HS-27A (cell line): ENCODE results near the gene METTL4.
"Not testable (repeated sequence)": the region's sequence is repeated elsewhere in the genome, so short reads cannot be mapped to it uniquely, and the experiment has no call there.

Experiments
- DNase-seq: peaks from one replicate; pipeline ENCODE4 v3.0.0-alpha.2; 2012; ENCODE audit warnings: low read depth, missing footprints

METTL4 gene

GRCh38 chr18:2559249-2559648 lies 12.1 kb downstream of the METTL4 start:
- DNase-seq, result no peak

DNA sequence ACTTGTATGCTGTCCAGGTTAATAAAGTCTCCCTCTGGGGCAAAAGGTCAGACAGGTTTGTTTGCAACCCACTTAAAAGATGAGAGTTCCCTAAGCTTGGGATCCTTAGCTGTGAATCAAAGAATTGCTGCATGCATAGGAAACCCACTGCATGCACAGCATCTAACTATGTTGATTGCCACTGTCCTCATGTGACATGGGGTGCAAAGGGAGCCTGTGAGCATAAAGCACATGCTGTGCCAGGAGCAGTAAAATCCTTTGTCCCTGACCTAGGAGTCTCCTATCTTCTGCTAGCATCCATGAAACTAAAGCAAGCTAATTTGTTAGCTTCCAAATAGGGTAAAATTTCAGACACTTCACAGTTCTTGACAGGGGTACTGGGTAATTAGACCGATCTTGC lies 13.8 kb downstream of the METTL4 start:
- no peak for DNase-seq

DNA sequence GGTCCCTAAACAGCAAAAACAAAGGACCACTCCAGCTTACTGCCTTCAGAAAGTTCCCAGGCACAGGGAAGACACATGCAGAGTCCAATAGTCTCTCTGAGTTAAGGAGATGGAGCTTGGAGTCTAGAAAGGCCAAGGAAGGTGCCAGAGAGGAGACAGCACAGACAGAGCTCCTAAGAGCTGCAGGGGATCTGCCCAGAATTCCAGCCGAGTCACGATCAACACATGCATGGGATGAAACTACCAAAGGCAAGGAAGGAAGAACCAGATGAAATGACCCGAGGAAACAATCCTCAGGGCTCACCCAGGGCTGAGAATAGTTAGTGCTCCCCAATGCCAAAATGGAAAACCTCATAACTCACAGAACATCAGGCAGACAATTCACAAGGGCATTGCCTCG lies 15.4 kb downstream of the METTL4 start:
- DNase-seq, result no peak

DNA sequence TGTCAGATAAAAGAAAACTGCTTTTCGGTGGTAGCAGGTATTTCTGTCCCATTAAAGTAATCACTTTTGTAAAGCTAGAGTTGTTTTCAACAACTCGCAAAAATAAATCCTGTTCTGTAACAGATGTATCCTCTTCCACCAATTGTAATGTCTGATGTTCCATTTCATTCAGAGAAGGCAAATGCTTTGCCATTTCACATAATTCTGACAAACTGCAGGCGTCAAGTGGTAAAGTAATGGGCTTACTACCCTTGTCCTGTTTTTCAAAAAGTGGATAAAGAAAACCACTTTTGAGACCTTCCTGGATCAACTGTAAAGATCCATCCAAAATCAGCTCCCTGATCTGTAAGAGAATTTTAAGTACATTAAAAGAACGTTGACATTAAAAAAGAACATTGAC lies 16.6 kb downstream of the METTL4 start:
- no peak for DNase-seq

- no peak for DNase-seq
Observed at GRCh38 chr18:2551425-2551824, 19.9 kb downstream of the METTL4 start.

GRCh38 chr18:2549462-2549861 lies 21.8 kb downstream of the METTL4 start:
- no peak for DNase-seq

GRCh38 chr18:2547477-2548087 lies 23.7 kb downstream of the METTL4 start:
- peak; percentile 15 for DNase-seq

DNA sequence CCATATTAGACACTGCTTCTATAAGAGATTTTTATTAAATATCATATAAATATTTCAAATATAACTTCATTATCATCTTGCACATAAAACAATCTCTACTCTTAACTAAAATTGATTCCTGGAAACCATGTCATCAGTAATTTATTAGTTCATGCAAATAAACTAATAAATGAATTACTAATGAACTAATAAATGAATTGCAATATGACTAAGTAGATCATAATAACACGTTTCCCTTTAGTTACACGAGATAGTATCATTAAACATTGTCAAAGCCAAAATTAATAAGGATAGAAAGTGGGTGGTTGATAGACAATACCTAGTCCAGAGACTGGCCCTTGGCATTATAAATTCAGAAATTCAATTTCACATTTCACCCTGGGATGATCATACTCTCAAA lies 26.1 kb downstream of the METTL4 start:
- no peak for DNase-seq

DNA sequence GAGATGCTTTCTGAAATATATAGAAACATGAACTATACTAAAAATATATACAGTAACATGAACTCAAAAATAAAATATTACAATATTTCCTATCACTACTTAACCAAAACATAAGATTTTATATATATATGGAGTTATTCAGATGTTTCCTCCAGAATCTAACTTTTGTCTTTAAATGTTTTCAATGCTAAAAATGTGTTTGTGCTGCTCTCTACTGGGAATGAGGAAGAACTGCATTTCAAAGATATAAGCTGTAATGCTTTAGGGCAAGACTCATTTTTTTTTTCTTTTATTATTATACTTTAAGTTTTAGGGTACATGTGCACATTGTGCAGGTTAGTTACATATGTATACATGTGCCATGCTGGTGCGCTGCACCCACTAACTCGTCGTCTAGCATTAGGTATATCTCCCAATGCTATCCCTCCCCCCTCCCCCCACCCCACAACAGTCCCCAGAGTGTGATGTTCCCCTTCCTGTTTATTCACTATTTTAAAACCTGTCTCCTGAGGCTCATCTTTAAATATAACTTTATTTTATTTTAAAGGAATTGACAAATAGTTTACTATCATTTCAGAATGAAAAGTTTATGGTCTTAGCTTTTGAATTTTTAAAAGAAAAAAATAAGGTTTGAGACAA lies 29.3 kb downstream of the METTL4 start:
- peak; percentile 22 for DNase-seq

DNA sequence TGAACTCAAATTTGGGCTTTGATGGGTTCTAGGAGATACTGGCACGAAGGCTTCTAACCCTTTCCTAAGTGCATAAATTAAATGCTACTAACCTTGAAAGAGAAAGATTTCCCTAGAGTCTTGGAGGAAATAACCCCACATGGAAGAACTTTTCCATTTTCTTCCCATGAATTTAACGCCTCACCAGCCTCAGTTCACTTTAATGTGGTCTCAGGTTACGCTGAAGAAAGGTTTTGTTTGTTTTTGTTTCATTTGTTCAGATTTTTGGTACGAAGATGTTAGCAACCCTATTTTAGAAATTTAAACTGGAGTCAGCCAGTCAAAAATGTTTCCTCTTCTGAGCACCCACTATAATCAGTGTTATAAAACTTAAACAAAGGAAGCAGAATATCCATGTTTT lies 30.7 kb downstream of the METTL4 start:
- DNase-seq, result no peak

GRCh38 chr18:2538844-2539243 lies 32.5 kb downstream of the METTL4 start:
- no peak for DNase-seq

GRCh38 chr18:2538236-2538635 lies 33.1 kb downstream of the METTL4 start:
- no peak for DNase-seq

DNA sequence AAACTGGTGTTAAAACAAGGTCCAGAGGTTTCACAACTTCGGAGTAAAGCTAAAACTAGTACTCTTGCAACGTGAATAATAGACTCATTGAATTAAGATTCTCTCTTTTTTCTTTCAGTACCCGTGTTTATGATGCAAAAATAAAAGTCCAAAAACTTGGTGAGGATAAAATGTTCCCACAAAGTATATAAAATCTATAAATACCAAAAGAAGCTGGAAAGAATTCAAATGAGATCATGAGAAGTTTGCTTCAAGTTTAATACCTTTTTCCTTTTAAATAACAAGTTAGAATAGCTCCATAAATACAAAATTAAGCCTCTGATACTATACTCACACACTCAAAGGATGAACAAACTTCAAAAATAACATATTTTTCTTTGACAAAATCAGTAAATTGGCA lies 34.0 kb downstream of the METTL4 start:
- DNase-seq, result no peak

DNA sequence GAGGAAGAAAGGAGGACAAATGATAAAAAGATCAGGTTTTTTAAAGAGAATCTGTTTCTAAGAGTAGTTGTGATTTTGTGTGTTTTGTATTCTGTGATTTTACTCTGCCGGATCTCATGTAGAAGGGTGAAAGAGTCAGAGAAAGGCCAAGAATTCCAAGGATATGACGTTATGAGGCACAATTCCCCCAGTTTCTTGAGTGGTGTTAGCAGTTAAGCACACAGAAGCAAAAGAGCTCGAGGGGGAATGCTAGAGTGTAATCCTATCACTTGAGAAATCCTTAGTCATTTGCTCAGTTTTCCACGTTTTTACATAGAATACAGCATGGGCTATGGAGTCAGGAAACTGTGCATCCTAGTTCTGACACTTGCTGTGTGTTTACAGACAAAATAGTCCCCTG lies 34.8 kb downstream of the METTL4 start:
- DNase-seq, result no peak

DNA sequence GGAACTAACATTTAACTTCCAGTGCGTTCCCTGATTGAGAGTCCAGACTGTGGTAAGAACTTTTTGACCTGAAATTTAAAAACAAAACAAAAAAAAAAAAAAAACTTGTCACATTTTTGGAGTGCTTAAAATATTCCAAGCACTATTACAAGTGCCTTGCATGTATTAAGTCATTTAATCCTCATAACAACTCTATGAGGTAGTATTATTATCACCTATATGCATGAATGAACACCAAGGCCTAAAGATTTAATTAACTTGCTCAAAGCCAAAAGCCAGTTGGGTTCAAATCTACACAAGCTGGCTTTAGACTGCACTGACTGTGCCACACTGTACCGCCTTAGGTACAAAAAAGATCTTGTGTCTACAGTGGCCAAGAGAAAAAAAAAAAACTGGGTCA lies 35.2 kb downstream of the METTL4 start:
- no peak for DNase-seq

- DNase-seq, result no peak
Observed at GRCh38 chr18:2535419-2535910, 35.8 kb downstream of the METTL4 start.

DNA sequence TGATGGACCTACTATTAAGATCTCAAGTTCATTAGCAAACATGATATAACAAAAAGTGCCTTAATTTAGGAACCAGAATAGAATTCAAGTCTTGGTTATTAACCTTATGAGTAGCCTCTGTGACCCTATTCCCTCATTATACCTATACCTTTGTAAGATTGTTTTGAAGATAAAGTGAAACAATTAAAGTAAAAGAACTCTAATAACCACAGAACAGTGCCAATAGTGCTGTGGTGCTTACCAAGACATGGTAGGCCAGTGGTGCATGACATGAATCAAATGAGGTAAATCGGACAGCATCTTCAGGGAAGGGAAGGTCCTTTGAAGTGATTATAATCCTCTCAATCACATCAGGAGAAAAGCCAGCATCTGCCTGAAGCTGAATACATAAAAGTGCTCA lies 36.4 kb downstream of the METTL4 start:
- DNase-seq, result no peak

GRCh38 chr18:2532797-2533196 lies 38.5 kb downstream of the METTL4 start:
- DNase-seq, result no peak

DNA sequence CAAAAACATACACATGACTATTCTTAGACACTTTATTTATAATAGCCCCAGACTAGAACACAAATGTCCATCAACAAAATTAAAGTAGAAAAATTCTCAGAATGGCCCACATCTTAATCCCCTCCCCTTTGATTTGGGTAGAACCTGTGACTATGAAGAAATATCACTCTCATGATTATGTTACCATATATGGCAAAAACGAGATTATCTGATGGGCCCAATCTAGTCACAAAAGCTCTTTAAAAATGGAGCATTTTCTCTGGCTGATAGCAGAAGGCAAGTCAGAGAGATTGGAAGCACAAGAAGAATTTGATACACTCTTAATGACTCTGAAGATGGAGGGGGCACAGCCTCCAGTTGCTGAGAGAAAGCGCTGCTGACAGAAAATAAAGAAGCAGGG lies 39.6 kb downstream of the METTL4 start:
- no peak for DNase-seq

DNA sequence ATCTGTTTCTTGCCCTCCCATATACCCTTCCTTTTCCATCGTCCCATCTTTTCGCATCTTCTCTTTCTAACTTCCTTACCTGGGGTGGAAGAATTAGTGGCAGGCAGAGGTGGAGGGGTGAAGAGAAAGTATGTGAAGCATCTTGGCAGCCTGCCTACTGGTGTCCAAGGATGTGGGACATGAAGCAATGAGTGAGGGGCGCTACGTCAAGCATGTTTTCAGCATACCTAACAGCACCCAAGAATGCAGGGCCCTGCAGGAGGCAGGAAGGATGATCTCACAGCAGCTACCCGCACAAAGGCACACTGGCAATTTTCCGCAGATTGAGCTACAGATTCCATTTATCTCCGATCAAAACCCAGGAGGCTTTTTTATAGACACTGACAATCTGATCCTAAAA lies 42.2 kb downstream of the METTL4 start:
- DNase-seq, result no peak

GRCh38 chr18:2526329-2526728 lies 45.0 kb downstream of the METTL4 start:
- no peak for DNase-seq

GRCh38 chr18:2524794-2525198 lies 46.5 kb downstream of the METTL4 start:
- DNase-seq, result not testable (repeated sequence)

DNA sequence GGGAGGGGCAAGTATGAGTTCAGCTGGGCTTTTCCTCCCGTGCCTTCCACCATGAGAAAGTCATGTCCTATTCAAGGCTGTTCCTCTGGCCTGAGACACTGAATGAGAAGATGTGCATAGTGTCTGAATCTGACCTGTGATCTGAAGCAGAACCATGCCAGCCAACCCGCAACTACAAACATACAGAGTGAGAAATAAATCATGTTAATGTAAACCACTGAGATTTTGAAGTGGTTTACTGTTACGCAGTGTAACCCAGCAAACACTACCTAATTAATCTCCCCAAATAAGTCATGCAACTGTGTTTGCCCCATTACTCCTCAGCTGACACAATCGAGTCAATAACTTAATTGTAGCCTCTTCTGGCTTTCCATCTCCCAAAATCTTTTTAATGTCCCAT lies 49.2 kb downstream of the METTL4 start:
- DNase-seq, result no peak

- no peak for DNase-seq
Observed at GRCh38 chr18:2518473-2518872, 52.8 kb downstream of the METTL4 start.
